Hindlimb muscle (tissue), 1 donor: Measurements from ENCODE around the gene NAALADL2. TPM values are rescaled to one million over a fixed set of nuclear protein-coding genes. Genes with fewer than 3 reads are reported as not detected.
"Not testable (repeated sequence)": the region's sequence is repeated elsewhere in the genome, so short reads cannot be mapped to it uniquely, and the experiment has no call there.

Experiments
- DNase-seq: peaks from one replicate; pipeline ENCODE4 v3.0.0-alpha.2; 2013
- polyA plus RNA-seq: library from polyadenylated mRNA; unstranded; fragments of 120-200 nt; gene quantifications from one replicate; pipeline ENCODE4 v1.2.1, GENCODE V29; 2013; ENCODE audit not compliant: insufficient read length

Gene NAALADL2
- polyA plus RNA-seq, 1 donor: 5.5 TPM

GRCh38 chr3:175433026-175433674 lies 574.0 kb downstream of the NAALADL2 start:
- DNase-seq: no peak

DNA sequence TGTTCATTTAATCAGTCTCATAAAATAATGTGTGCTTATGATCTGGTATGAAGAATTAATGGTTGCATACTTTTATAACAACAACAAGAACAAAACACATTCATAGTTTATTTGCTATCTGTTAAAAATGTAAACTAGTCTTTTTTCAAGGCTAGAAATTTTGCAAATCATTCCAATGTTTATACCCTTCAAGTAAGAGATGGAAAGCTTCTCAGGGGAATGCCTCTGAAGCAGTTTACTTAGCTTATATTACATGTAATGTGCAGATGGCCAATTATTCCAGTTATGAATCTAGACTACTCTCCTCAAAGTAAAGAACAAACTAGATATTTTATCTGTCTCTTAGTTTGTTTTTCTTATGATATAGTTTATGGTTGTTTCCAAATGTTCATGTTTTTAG lies 575.4 kb downstream of the NAALADL2 start:
- DNase-seq: no peak

GRCh38 chr3:175443682-175444081 lies 584.5 kb downstream of the NAALADL2 start:
- no peak for DNase-seq

GRCh38 chr3:175445741-175446140 lies 586.6 kb downstream of the NAALADL2 start:
- no peak for DNase-seq

- DNase-seq: peak; percentile 22
Observed at GRCh38 chr3:175447521-175447920, 588.4 kb downstream of the NAALADL2 start.

DNA sequence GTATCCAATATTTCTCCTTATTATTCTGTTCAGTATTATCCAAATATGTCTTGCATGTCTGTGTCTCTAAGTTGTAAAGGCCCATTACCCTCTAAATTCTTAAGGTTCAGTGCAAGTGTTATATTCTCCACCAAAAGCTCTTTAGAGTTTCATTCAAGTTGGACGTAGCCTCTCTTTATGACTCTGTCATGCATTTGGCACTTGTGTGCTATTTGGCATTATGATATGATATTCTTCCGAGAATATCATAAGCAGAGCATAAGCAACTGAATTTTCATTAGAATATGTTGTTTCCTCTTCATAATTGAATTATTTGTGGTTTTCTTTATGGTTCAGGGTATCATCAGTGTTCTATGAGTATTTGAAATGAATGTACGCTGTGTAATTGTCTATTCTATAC lies 594.2 kb downstream of the NAALADL2 start:
- no peak for DNase-seq

DNA sequence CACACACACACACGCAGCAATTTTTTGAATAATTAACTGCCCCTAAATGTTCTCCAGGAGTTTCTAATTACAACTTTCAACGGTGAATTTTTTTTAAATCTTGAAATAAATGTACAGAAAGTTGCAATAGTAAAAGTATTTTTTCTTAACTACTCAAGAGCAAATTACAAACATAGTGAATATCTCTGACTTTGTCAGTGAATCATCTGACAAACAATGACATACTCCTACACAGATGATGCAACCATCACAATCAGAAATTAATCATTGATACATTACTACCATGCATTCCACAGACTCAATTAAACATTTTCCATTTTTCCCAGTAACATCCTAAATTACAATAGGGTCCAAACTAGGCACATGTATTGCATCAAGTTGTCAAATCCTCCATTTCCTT lies 597.3 kb downstream of the NAALADL2 start:
- DNase-seq: no peak

GRCh38 chr3:175457301-175457700 lies 598.2 kb downstream of the NAALADL2 start:
- DNase-seq: no peak

- not testable (repeated sequence) for DNase-seq
Observed at GRCh38 chr3:175460849-175461399, 601.8 kb downstream of the NAALADL2 start.

GRCh38 chr3:175464362-175464761 lies 605.2 kb downstream of the NAALADL2 start:
- DNase-seq: peak; percentile 8

DNA sequence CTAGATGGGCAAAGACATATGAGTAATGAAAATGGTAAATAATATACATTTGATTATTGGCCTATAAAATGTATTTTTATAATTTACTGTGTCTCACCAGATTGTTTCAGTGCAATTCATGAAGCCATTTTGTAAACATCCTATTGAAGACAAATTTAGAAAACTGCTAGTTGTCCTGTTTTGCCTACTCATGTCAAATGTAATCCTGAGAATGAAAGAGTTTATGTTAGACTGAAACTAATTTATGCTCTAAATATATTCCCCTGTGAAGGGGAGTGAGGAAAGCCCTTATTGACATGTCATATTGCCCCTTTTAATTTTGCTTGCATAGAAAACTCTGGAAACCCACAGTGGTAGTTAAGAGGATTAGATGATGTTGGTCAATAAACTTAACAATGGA lies 610.0 kb downstream of the NAALADL2 start:
- DNase-seq: no peak

DNA sequence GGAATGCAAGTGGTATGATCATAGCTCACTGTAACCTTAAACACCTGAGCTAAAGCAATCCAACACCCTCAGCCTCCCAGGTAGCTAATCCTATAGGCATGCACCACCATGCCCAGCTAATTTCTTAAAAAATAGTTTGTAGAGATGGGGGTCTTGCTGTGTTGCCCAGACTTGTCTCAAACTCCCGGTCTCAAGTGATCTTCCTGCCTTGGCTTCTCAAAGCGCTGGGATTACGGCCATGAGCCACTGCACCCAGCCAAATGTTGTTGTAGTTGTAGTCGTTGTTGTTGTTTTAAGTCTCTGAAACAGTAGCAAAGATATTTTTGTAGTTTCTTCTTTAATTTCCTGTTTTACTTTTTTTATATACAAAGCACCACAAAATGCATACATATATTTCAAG lies 616.6 kb downstream of the NAALADL2 start:
- no peak for DNase-seq

- DNase-seq: no peak
Observed at GRCh38 chr3:175476489-175476888, 617.4 kb downstream of the NAALADL2 start.

GRCh38 chr3:175477651-175478224 lies 618.6 kb downstream of the NAALADL2 start:
- DNase-seq: no peak

- no peak for DNase-seq
Observed at GRCh38 chr3:175478301-175478700, 619.2 kb downstream of the NAALADL2 start.

DNA sequence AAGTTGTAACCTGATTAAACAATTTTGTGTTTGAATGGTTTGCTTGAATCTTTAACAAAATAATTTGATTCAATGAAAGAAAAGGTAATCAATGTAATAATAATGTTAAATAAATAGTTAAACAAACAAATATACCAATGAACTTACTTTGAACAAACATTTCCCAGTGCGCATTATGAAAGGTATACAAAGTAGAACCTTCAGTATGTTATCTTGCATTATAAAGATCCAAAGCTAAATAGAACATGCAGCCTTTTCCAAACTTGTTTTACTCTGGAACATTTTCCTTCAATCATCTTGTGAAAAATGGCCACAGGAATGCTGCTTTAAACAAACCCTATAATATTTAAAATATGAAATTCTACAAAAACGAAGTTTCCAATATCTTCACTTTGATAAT lies 620.0 kb downstream of the NAALADL2 start:
- DNase-seq: no peak

GRCh38 chr3:175479800-175480199 lies 620.7 kb downstream of the NAALADL2 start:
- no peak for DNase-seq

GRCh38 chr3:175484666-175485065 lies 625.5 kb downstream of the NAALADL2 start:
- DNase-seq: no peak

DNA sequence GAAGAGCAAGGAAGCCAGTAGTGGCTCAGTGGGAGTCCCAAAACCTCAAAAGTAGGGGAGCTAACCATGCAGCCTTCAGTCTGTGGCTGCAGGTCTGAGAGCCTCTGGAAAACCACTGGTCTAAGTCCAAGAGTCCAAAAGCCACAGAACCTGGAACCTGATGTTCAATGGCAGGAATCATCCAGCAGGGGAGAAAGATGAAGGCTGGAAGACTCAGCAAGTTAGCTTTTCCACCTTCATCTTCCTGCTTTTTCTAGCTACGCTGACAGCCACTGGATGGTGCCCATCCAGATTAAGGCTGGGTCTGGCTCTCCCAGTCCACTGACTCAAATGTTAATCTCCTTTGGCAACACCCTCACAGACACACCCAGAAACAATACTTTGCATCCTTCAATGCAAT lies 626.3 kb downstream of the NAALADL2 start:
- DNase-seq: no peak

DNA sequence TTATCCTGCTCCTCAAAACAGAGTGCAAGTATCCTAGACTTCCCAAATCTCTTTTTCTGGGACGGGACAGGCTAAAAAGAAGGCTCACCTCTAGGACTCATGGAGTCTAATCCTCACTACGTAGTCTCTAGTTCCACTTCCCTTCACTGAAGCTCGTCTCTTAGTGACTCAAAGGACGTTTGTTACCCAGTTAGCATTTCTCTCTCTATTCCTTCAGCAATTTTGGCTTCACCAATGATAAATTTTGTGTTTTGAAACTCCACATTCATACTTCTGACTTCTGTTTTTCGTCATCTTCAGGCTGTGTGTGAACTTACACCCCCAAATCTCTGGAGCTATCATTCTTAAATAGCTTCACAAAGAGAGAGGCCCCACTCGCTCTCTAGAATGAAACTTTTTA lies 627.1 kb downstream of the NAALADL2 start:
- no peak for DNase-seq

- no peak for DNase-seq
Observed at GRCh38 chr3:175489406-175489805, 630.3 kb downstream of the NAALADL2 start.

- DNase-seq: no peak
Observed at GRCh38 chr3:175493301-175493700, 634.2 kb downstream of the NAALADL2 start.

- no peak for DNase-seq
Observed at GRCh38 chr3:175495331-175495730, 636.2 kb downstream of the NAALADL2 start.

DNA sequence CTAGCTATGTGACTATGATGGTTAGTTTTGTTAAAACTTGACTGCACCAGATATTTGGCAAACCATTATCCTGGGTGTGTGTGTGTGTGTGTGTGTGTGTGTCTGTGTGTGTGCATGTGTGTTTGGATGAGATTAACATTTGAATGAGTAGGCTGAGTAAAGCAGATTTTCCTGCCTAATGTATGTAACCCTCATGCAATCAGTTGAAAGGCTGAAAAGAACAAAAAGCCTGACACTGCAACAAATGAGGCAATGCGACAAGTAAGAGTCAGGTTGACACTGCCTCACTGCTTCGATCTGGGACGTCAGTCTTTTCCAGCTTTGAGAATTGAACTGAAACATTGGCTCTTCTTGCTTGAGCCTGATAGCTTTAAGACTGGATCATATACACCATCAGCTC lies 643.0 kb downstream of the NAALADL2 start:
- no peak for DNase-seq
